ENCODE measurements around the gene GMPR2.

Gene GMPR2

GRCh38 chr14:24254630-24255392 lies 22.1 kb downstream of the GMPR2 start:
- DNase-seq: no peak

GRCh38 chr14:24255438-24255837 lies 22.7 kb downstream of the GMPR2 start:
- DNase-seq: no peak

GRCh38 chr14:24255931-24256711 lies 23.4 kb downstream of the GMPR2 start:
- DNase-seq: no peak

GRCh38 chr14:24256960-24257359 lies 24.2 kb downstream of the GMPR2 start:
- no peak for DNase-seq

GRCh38 chr14:24258119-24258518 lies 25.4 kb downstream of the GMPR2 start:
- DNase-seq: no peak

GRCh38 chr14:24258548-24259265 lies 26.0 kb downstream of the GMPR2 start:
- DNase-seq: no peak

GRCh38 chr14:24259282-24260025 lies 26.7 kb downstream of the GMPR2 start:
- DNase-seq: peak in 1 of 2 experiments; percentile 26

GRCh38 chr14:24260026-24260779 lies 27.5 kb downstream of the GMPR2 start:
- DNase-seq: no peak

GRCh38 chr14:24260780-24261157 lies 28.0 kb downstream of the GMPR2 start:
- DNase-seq: no peak

- DNase-seq: no peak
Observed at GRCh38 chr14:24261256-24261968, 28.7 kb downstream of the GMPR2 start.

- DNase-seq: no peak
Observed at GRCh38 chr14:24261969-24262327, 29.2 kb downstream of the GMPR2 start.

GRCh38 chr14:24262821-24263733 lies 30.3 kb downstream of the GMPR2 start, which contains the start of gene TGM1:
Gene TGM1, minus strand, starts transcription at chr14:24263177. Its CDS starts 825 bp downstream, at chr14:24262352.
- DNase-seq: no peak

GRCh38 chr14:24263848-24264247 lies 31.1 kb downstream of the GMPR2 start:
- DNase-seq: no peak

- DNase-seq: no peak
Observed at GRCh38 chr14:24264298-24264697, 31.6 kb downstream of the GMPR2 start.

GRCh38 chr14:24266344-24267244 lies 33.9 kb downstream of the GMPR2 start:
- DNase-seq: no peak

GRCh38 chr14:24267516-24267915 lies 34.8 kb downstream of the GMPR2 start:
- DNase-seq: no peak

- DNase-seq: no peak
Observed at GRCh38 chr14:24268225-24268624, 35.5 kb downstream of the GMPR2 start.

- no peak for DNase-seq
Observed at GRCh38 chr14:24269368-24269767, 36.6 kb downstream of the GMPR2 start.

GRCh38 chr14:24269910-24270536 lies 37.3 kb downstream of the GMPR2 start:
- DNase-seq: no peak

Measured in NCI-H446 (cell line).